Astrocyte of the cerebellum (primary cell): ENCODE results near the gene NOL4L.

Source experiments
- DNase-seq: peaks from one replicate; pipeline ENCODE4 v3.0.0-alpha.2; 2011; ENCODE audit warnings: low read depth
- H3K4me3 ChIP-seq: 2 replicates; pipeline ENCODE4 v1.5.1; 2011; ENCODE audit warnings: mild to moderate bottlenecking, low read depth, low read length, moderate library complexity
- CTCF ChIP-seq: IDR thresholded peaks from 2 replicates; pipeline ENCODE4 v1.5.1; 2012; ENCODE audit warnings: low read length, low read depth, moderate library complexity, mild to moderate bottlenecking; ENCODE audit errors: missing control alignments
- in situ Hi-C: cut with HindIII; loops from 2 replicates; pipeline ENCODE4 v1.10.0; 2017; ENCODE audit warnings: low sequenced_read_pairs

NOL4L gene

GRCh38 chr20:32514760-32515159 lies 70.4 kb downstream of the NOL4L start:
- DNase-seq = no peak
- no peak for TF ChIP-seq CTCF
- in situ Hi-C loops = loop anchor here (10.0 to 25.0 kb wide), 2 partner anchors 123 to 270 kb away; no protein-coding TSS in a partner anchor
- no peak overlapping the region for H3K4me3 ChIP-seq

- H3K4me3 ChIP-seq = no peak overlapping the region
- DNase-seq = no peak
- in situ Hi-C loops = loop anchor here (10.0 to 25.0 kb wide), 2 partner anchors 124 to 272 kb away; no protein-coding TSS in a partner anchor
- TF ChIP-seq CTCF = no peak
These were observed 71.9 kb downstream of the NOL4L start for GRCh38 chr20:32513031-32513866.

GRCh38 chr20:32512047-32512385 lies 73.1 kb downstream of the NOL4L start:
- in situ Hi-C loops = loop anchor here (10.0 to 25.0 kb wide), 2 partner anchors 125 to 273 kb away; no protein-coding TSS in a partner anchor

GRCh38 chr20:32511358-32512046 lies 73.6 kb downstream of the NOL4L start:
- in situ Hi-C loops = loop anchor here (10.0 to 25.0 kb wide), 2 partner anchors 126 to 273 kb away; no protein-coding TSS in a partner anchor
- DNase-seq = no peak
- no peak for TF ChIP-seq CTCF
- H3K4me3 ChIP-seq = no peak overlapping the region

More at GRCh38 chr20:32512047-32512385, 73.1 kb downstream of the NOL4L start:
- DNase-seq = no peak
- H3K4me3 ChIP-seq = no peak overlapping the region
- TF ChIP-seq CTCF = no peak

GRCh38 chr20:32510601-32511357 lies 74.4 kb downstream of the NOL4L start:
- no peak for TF ChIP-seq CTCF
- no peak for DNase-seq
- no peak overlapping the region for H3K4me3 ChIP-seq
- in situ Hi-C loops = loop anchor here (10.0 to 25.0 kb wide), 2 partner anchors 127 to 274 kb away; no protein-coding TSS in a partner anchor

GRCh38 chr20:32510120-32510600 lies 75.0 kb downstream of the NOL4L start:
- no peak overlapping the region for H3K4me3 ChIP-seq
- no peak for TF ChIP-seq CTCF
- no peak for DNase-seq
- in situ Hi-C loops = loop anchor here (10.0 to 25.0 kb wide), 2 partner anchors 127 to 275 kb away; no protein-coding TSS in a partner anchor
